Embryonic facial prominence (tissue), 1 donor: Measurements from ENCODE around the gene EPHA4.

Experiments
- DNase-seq: peaks from one replicate; pipeline ENCODE4 v3.0.0-alpha.2; 2016; ENCODE audit errors: extremely low spot score

The EPHA4 gene

GRCh38 chr2:221392228-221392881 lies 179.7 kb downstream of the EPHA4 start:
- DNase-seq, result no peak

GRCh38 chr2:221390878-221391277 lies 181.2 kb downstream of the EPHA4 start:
- DNase-seq, result no peak

- DNase-seq, result no peak
These were observed 182.2 kb downstream of the EPHA4 start for GRCh38 chr2:221389904-221390303.

- no peak for DNase-seq
These were observed 182.7 kb downstream of the EPHA4 start for GRCh38 chr2:221389421-221389820.

- DNase-seq, result no peak
These were observed 183.2 kb downstream of the EPHA4 start for GRCh38 chr2:221388891-221389290.

GRCh38 chr2:221385716-221386115 lies 186.4 kb downstream of the EPHA4 start:
- DNase-seq, result no peak

GRCh38 chr2:221381928-221382488 lies 190.1 kb downstream of the EPHA4 start:
- DNase-seq, result no peak

- no peak for DNase-seq
These were observed 191.4 kb downstream of the EPHA4 start for GRCh38 chr2:221380686-221381085.

- no peak for DNase-seq
These were observed 192.0 kb downstream of the EPHA4 start for GRCh38 chr2:221380062-221380461.

- DNase-seq, result no peak
These were observed 194.5 kb downstream of the EPHA4 start for GRCh38 chr2:221377597-221377996.

- no peak for DNase-seq
These were observed 195.0 kb downstream of the EPHA4 start for GRCh38 chr2:221377066-221377465.

GRCh38 chr2:221374234-221374633 lies 197.9 kb downstream of the EPHA4 start:
- no peak for DNase-seq

GRCh38 chr2:221372907-221373306 lies 199.2 kb downstream of the EPHA4 start:
- DNase-seq, result no peak

GRCh38 chr2:221372159-221372884 lies 199.8 kb downstream of the EPHA4 start:
- no peak for DNase-seq

GRCh38 chr2:221371347-221371746 lies 200.8 kb downstream of the EPHA4 start:
- DNase-seq, result no peak

GRCh38 chr2:221370857-221371211 lies 201.3 kb downstream of the EPHA4 start:
- no peak for DNase-seq

- DNase-seq, result no peak
These were observed 201.8 kb downstream of the EPHA4 start for GRCh38 chr2:221370076-221370856.
